Adipocyte (in vitro differentiated cells): Measurements from ENCODE around the gene LRBA.

Source experiments
- DNase-seq: peaks from one replicate; pipeline ENCODE4 v3.0.0-alpha.2; 2015; ENCODE audit warnings: low read depth
- H3K27me3 ChIP-seq: replicated peaks from 2 replicates; pipeline ENCODE4 v1.7.0; 2013; ENCODE audit warnings: mild to moderate bottlenecking, low read length, moderate library complexity; ENCODE audit not compliant: control insufficient read depth, insufficient read depth
- H3K36me3 ChIP-seq: 2 replicates; pipeline ENCODE4 v1.7.0; 2013; ENCODE audit warnings: low read length, mild to moderate bottlenecking, moderate library complexity; ENCODE audit not compliant: control insufficient read depth, insufficient read depth, severe bottlenecking
- H3K4me1 ChIP-seq: 2 replicates; pipeline ENCODE4 v1.7.0; 2013; ENCODE audit warnings: mild to moderate bottlenecking, low read length, moderate library complexity; ENCODE audit not compliant: control insufficient read depth, insufficient read depth
- H3K4me3 ChIP-seq: 2 replicates; pipeline ENCODE4 v1.7.0; 2013; ENCODE audit warnings: mild to moderate bottlenecking, low read length, moderate library complexity
- H3K9ac ChIP-seq: 2 replicates; pipeline ENCODE4 v1.7.0; 2013; ENCODE audit warnings: mild to moderate bottlenecking, low read length, moderate library complexity
- H3K9me3 ChIP-seq: 2 replicates; pipeline ENCODE4 v1.7.0; 2013; ENCODE audit warnings: mild to moderate bottlenecking, low read length, moderate library complexity; ENCODE audit not compliant: control insufficient read depth

LRBA gene

GRCh38 chr4:150717952-150718351 lies 297.1 kb downstream of the LRBA start:
- H3K36me3 ChIP-seq: no peaks in the 10 kb centered on the region
- no peak overlapping the region for H3K4me3 ChIP-seq
- H3K9ac ChIP-seq: no peak overlapping the region
- no peaks in the 10 kb centered on the region for H3K27me3 ChIP-seq
- DNase-seq: no peak
- no peaks in the 10 kb centered on the region for H3K9me3 ChIP-seq
- peaks cover 3% of the 10 kb centered on the region for H3K4me1 ChIP-seq

- no peak for DNase-seq
- no peaks in the 10 kb centered on the region for H3K27me3 ChIP-seq
- peaks cover 3% of the 10 kb centered on the region for H3K4me1 ChIP-seq
- H3K9ac ChIP-seq: no peak overlapping the region
- no peak overlapping the region for H3K4me3 ChIP-seq
- H3K9me3 ChIP-seq: no peaks in the 10 kb centered on the region
- no peaks in the 10 kb centered on the region for H3K36me3 ChIP-seq
These were observed 300.3 kb downstream of the LRBA start for GRCh38 chr4:150714462-150715438.

DNA sequence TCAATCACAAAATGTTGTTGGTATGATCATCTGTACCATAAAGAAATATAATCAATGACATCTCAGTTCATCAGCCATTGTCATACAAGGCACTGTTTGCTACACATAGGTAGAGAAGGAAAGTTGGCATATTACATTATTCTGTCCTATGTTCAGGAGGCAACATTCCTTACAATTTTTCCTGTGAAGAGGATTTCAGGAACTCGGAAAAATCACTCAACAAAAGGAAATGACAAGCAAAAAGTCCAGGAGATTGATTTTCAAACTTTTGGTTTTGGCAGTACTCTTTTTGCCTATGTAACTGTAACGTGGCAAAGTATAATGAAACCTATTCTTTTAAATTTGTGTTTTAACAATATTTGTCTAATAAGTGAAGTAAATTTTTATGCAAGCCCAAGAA lies 301.8 kb downstream of the LRBA start:
- H3K9ac ChIP-seq: no peak overlapping the region
- H3K36me3 ChIP-seq: no peaks in the 10 kb centered on the region
- peaks cover 3% of the 10 kb centered on the region for H3K4me1 ChIP-seq
- H3K9me3 ChIP-seq: no peaks in the 10 kb centered on the region
- H3K27me3 ChIP-seq: no peaks in the 10 kb centered on the region
- no peak for DNase-seq
- H3K4me3 ChIP-seq: no peak overlapping the region

DNA sequence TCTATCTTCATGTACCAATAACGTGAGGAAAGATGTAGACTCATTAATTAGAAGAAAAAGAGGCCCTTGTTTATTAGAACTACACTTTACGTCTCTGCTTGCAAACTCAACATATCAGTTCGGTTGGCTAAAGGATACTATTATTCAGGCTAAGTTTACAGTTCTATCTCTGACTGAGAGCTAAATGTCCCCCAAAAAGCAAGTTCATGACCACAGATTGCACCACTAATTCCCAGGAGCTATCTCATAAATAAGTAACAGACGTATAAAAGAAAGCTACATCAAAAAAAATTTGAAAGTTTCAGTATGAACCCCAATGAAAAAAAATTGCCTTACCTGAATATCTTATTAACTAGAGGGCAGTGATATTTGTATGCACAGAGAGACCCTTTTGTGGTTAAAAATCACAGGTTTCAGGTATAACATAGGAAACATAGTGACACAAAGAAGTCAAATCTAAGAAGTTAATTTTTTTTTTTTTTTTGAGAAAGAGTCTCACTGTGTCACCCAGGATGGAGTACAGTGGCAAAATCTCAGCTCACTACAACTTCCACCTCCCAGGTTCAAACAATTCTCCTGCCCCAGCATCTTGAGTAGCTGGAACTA lies 304.2 kb downstream of the LRBA start:
- no peak overlapping the region for H3K4me3 ChIP-seq
- H3K9ac ChIP-seq: no peak overlapping the region
- no peaks in the 10 kb centered on the region for H3K36me3 ChIP-seq
- H3K27me3 ChIP-seq: no peaks in the 10 kb centered on the region
- no peaks in the 10 kb centered on the region for H3K9me3 ChIP-seq
- no peak for DNase-seq
- H3K4me1 ChIP-seq: peaks cover 3% of the 10 kb centered on the region

- Histone ChIP-seq H3K27me3 (no peaks in the 10 kb centered on the region), H3K9ac (no peak overlapping the region), H3K4me3 (no peak overlapping the region), H3K9me3 (no peaks in the 10 kb centered on the region), H3K36me3 (no peaks in the 10 kb centered on the region), H3K4me1 (peaks cover 3% of the 10 kb centered on the region)
- DNase-seq: no peak
These were observed 307.1 kb downstream of the LRBA start for GRCh38 chr4:150708004-150708403.

DNA sequence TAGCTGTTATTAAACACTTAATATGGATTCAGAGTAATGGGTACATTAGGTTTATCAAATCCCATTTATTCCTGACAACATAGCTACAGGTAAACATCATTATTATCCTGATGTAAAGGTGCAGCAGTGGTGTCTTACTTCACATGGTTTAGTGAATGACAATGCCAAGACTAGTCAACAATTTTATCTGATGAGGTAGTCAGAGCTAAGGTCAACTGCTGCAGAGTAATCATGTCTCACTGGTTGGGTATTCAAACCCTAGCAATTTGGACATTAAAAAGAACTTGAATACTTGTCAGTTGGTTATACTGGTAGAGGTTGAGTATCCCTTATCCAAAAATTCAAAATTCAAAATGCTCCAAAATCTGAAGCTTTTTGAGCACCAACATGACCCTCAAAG lies 315.5 kb downstream of the LRBA start:
- H3K27me3 ChIP-seq: no peaks in the 10 kb centered on the region
- no peaks in the 10 kb centered on the region for H3K9me3 ChIP-seq
- H3K36me3 ChIP-seq: no peaks in the 10 kb centered on the region
- DNase-seq: no peak
- H3K4me3 ChIP-seq: no peak overlapping the region
- H3K9ac ChIP-seq: no peak overlapping the region
- no peaks in the 10 kb centered on the region for H3K4me1 ChIP-seq

GRCh38 chr4:150695162-150695561 lies 319.9 kb downstream of the LRBA start:
- Histone ChIP-seq H3K9me3 (no peaks in the 10 kb centered on the region), H3K4me3 (no peak overlapping the region), H3K36me3 (no peaks in the 10 kb centered on the region), H3K27me3 (no peaks in the 10 kb centered on the region), H3K4me1 (no peaks in the 10 kb centered on the region), H3K9ac (no peak overlapping the region)
- no peak for DNase-seq

DNA sequence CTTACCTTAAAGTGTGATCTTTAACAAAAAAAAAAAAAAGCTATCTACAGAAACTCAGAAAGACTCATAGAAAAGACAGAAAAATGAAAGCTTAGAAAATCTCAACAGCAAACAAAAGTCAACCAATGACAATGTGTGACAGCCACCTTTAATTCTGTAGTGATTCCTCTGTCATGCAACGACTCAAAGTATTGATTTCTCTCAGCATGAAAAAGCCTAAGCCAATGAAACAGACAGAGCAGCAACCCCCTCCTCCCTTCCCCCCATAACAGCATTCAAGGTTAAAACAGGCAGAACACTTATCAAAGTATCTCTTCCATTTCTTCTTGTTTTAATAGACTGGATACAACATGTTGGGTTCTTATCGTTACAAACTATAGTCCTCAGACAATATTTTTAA lies 320.6 kb downstream of the LRBA start:
- Histone ChIP-seq H3K36me3 (no peaks in the 10 kb centered on the region), H3K9ac (no peak overlapping the region), H3K4me3 (no peak overlapping the region), H3K4me1 (no peaks in the 10 kb centered on the region), H3K9me3 (no peaks in the 10 kb centered on the region), H3K27me3 (no peaks in the 10 kb centered on the region)
- no peak for DNase-seq

GRCh38 chr4:150683775-150684350 lies 331.2 kb downstream of the LRBA start:
- H3K27me3 ChIP-seq: no peaks in the 10 kb centered on the region
- H3K4me1 ChIP-seq: peaks cover 5% of the 10 kb centered on the region
- peaks cover 4% of the 10 kb centered on the region for H3K36me3 ChIP-seq
- H3K9ac ChIP-seq: no peak overlapping the region
- no peak for DNase-seq
- no peak overlapping the region for H3K4me3 ChIP-seq
- H3K9me3 ChIP-seq: no peaks in the 10 kb centered on the region

- H3K36me3 ChIP-seq: peaks cover 4% of the 10 kb centered on the region
- H3K4me3 ChIP-seq: no peak overlapping the region
- H3K9me3 ChIP-seq: no peaks in the 10 kb centered on the region
- H3K4me1 ChIP-seq: peaks cover 5% of the 10 kb centered on the region
- no peaks in the 10 kb centered on the region for H3K27me3 ChIP-seq
- no peak for DNase-seq
- no peak overlapping the region for H3K9ac ChIP-seq
These were observed 333.0 kb downstream of the LRBA start for GRCh38 chr4:150682126-150682525.

DNA sequence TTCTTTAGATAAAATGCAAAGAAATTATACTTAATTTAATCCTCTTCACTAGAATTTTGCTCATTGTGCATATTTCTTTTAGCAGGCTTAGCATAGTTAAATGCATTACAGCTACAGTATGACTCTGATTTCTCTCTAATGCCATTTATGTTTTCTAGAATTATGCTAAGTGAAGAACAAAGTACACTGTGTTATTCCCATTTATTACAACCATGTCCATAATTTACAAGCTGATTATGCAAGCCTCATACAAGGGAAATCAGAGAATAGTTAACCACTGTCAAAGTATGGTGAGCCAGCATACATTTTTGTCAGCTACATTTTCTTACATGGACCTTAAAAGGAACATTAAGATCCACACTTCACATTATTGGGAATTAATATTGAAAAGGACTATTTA lies 334.0 kb downstream of the LRBA start:
- no peak for DNase-seq
- H3K4me1 ChIP-seq: peaks cover 5% of the 10 kb centered on the region
- no peaks in the 10 kb centered on the region for H3K27me3 ChIP-seq
- H3K36me3 ChIP-seq: peaks cover 4% of the 10 kb centered on the region
- H3K9ac ChIP-seq: no peak overlapping the region
- no peaks in the 10 kb centered on the region for H3K9me3 ChIP-seq
- no peak overlapping the region for H3K4me3 ChIP-seq
